SK-N-SH (cell line): ENCODE measurements around the gene PDE6D. TPM values are rescaled to one million over a fixed set of nuclear protein-coding genes. Genes with fewer than 3 reads are reported as not detected.

Experiments
- CHD2 ChIP-seq: fragments of 150-350 bp; IDR thresholded peaks from 2 replicates; pipeline ENCODE4 v1.6.1; 2018; ENCODE audit warnings: low read length; ENCODE audit not compliant: partially characterized antibody
- ELF1 ChIP-seq: IDR thresholded peaks from 2 replicates; pipeline ENCODE4 v1.4.0; 2012
- EZH2phosphoT487 ChIP-seq: fragments of 200-600 bp; sonication (generic); IDR thresholded peaks from 2 replicates; pipeline ENCODE4 v1.6.1; 2017; ENCODE audit warnings: low read depth, mixed run types, mild to moderate bottlenecking, antibody characterized with exemption, moderate library complexity, borderline replicate concordance
- FOSL2 ChIP-seq: IDR thresholded peaks from 2 replicates; pipeline ENCODE4 v1.4.0; 2012; ENCODE audit warnings: low read depth, mild to moderate bottlenecking, moderate library complexity, borderline replicate concordance
- FOXJ3 ChIP-seq: sonication (generic); formaldehyde crosslinking; IDR thresholded peaks from 2 replicates; pipeline ENCODE4 v1.5.1; 2020; ENCODE audit warnings: mild to moderate bottlenecking, missing genetic modification reagents
- GATA2 ChIP-seq: sonication (generic); formaldehyde crosslinking; IDR thresholded peaks from 2 replicates; pipeline ENCODE4 v1.5.0; 2020; ENCODE audit warnings: mild to moderate bottlenecking, missing genetic modification reagents
- JUND ChIP-seq: IDR thresholded peaks from 2 replicates; pipeline ENCODE4 v1.4.0; 2012
- MAX ChIP-seq: IDR thresholded peaks from 2 replicates; pipeline ENCODE4 v1.4.0; 2012; ENCODE audit warnings: low read depth
- MXI1 ChIP-seq: IDR thresholded peaks from 2 replicates; pipeline ENCODE4 v1.6.1; 2012; ENCODE audit warnings: mild to moderate bottlenecking, low read depth, low read length, improper control_type of control experiment
- NRF1 ChIP-seq: IDR thresholded peaks from 2 replicates; pipeline ENCODE4 v1.6.1; 2012; ENCODE audit warnings: low read depth, mild to moderate bottlenecking, low read length
- REST ChIP-seq: IDR thresholded peaks from 2 replicates; pipeline ENCODE4 v1.6.1; 2012; ENCODE audit warnings: mild to moderate bottlenecking, low read depth, low read length, moderate library complexity
- TAF1 ChIP-seq: IDR thresholded peaks from 2 replicates; pipeline ENCODE4 v1.6.1; 2012; ENCODE audit warnings: low read depth, mild to moderate bottlenecking, low read length, moderate library complexity, borderline replicate concordance
- TCF12 ChIP-seq: IDR thresholded peaks from 2 replicates; pipeline ENCODE4 v1.4.0; 2012
- TEAD4 ChIP-seq: IDR thresholded peaks from 2 replicates; pipeline ENCODE4 v1.4.0; 2012; ENCODE audit warnings: mild to moderate bottlenecking, borderline replicate concordance; ENCODE audit not compliant: insufficient read depth
- YY1 ChIP-seq: IDR thresholded peaks from 2 replicates; pipeline ENCODE4 v1.4.0; 2012; ENCODE audit warnings: low read depth, mild to moderate bottlenecking
- polyA plus RNA-seq, 3 experiments: library from polyadenylated mRNA; depleted of rRNA; stranded (reverse); fragments of >200 nt; gene quantifications; 2 replicates each; pipeline ENCODE4 v1.2.3, GENCODE V29; 2012
- TF ChIP-seq, protein P1 (sequence below): fragments of 200-600 bp; sonication (generic); IDR thresholded peaks from 2 replicates; pipeline ENCODE4 v1.6.1; 2017; ENCODE audit warnings: antibody characterized with exemption, mild to moderate bottlenecking, moderate library complexity

Gene PDE6D
- polyA plus RNA-seq, 1 of the 3 experiments (the other 2 are of a cell fraction) = 33.9 TPM

GRCh38 chr2:231786177-231786916 lies 5.3 kb upstream of the PDE6D start, which contains the start of gene COPS7B (continued):
- TF ChIP-seq, protein P1, sequence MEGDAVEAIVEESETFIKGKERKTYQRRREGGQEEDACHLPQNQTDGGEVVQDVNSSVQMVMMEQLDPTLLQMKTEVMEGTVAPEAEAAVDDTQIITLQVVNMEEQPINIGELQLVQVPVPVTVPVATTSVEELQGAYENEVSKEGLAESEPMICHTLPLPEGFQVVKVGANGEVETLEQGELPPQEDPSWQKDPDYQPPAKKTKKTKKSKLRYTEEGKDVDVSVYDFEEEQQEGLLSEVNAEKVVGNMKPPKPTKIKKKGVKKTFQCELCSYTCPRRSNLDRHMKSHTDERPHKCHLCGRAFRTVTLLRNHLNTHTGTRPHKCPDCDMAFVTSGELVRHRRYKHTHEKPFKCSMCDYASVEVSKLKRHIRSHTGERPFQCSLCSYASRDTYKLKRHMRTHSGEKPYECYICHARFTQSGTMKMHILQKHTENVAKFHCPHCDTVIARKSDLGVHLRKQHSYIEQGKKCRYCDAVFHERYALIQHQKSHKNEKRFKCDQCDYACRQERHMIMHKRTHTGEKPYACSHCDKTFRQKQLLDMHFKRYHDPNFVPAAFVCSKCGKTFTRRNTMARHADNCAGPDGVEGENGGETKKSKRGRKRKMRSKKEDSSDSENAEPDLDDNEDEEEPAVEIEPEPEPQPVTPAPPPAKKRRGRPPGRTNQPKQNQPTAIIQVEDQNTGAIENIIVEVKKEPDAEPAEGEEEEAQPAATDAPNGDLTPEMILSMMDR = peak; percentile 66
- TF ChIP-seq MXI1 (peak; percentile 73), GATA2 (CRISPR knock-in tag) (no peak), FOXJ3 (CRISPR knock-in tag) (peak; percentile 68; the same call in 1 of the 2 replicates), ELF1 (peak; percentile 63), TAF1 (peak; percentile 97), NRF1 (no peak), FOSL2 (peak; percentile 24; the same call in 1 of the 2 replicates), YY1 (peak; percentile 94), CHD2 (peak; percentile 90), JUND (no peak), MAX (peak; percentile 68), TCF12 (no peak), EZH2phosphoT487 (no peak), REST (peak; percentile 75; the same call in 1 of the 2 replicates), TEAD4 (no peak)
- TF ChIP-seq, all 33 proteins: peak for 17
